WTC11 (cell line): ENCODE results near the gene BEND5. TPM values are rescaled to one million over a fixed set of nuclear protein-coding genes. Genes with fewer than 3 reads are reported as not detected.

Source experiments
- ATAC-seq: fragments of 200-7000 bp; cut with Tn5 transposase; 2 replicates; pipeline ENCODE4 v1.10.0; 2021; ENCODE audit warnings: mild to moderate bottlenecking, moderate library complexity
- CTCF ChIA-PET: fragments of 300-600 bp; sonication (Branson Sonifier 250); formaldehyde crosslinking; loops from one replicate; lab custom pipeline; 2021; ENCODE audit warnings: antibody characterized with exemption; lab: Charles Lee
- POLR2A ChIA-PET: fragments of 350-600 bp; sonication (Branson Sonifier 250); formaldehyde crosslinking; loops from one replicate; lab custom pipeline; 2021; ENCODE audit warnings: antibody characterized with exemption; lab: Charles Lee
- DNase-seq: peaks from one replicate; pipeline ENCODE4 v3.0.0; 2021; ENCODE audit warnings: low spot score
- H3K27ac Mint-ChIP-seq: 2 replicates; pipeline ENCODE4 v1.8.0; 2021; ENCODE audit warnings: mixed read lengths
- H3K27me3 Mint-ChIP-seq: 2 replicates; pipeline ENCODE4 v1.8.0; 2021; ENCODE audit warnings: low read depth, mild to moderate bottlenecking, moderate library complexity, mixed read lengths
- H3K36me3 Mint-ChIP-seq: 2 replicates; pipeline ENCODE4 v1.8.0; 2021; ENCODE audit warnings: mixed read lengths
- H3K4me1 Mint-ChIP-seq: 2 replicates; pipeline ENCODE4 v1.8.0; 2022; ENCODE audit warnings: mixed read lengths
- H3K4me3 Mint-ChIP-seq: 2 replicates; pipeline ENCODE4 v1.8.0; 2021; ENCODE audit warnings: mild to moderate bottlenecking, moderate library complexity, mixed read lengths
- H3K9me3 Mint-ChIP-seq: 2 replicates; pipeline ENCODE4 v1.8.0; 2021; ENCODE audit warnings: mixed read lengths
- AFF4 ChIP-seq: sonication (generic); formaldehyde crosslinking; IDR thresholded peaks from 2 replicates; pipeline ENCODE4 v1.8.1; 2023; ENCODE audit warnings: mild to moderate bottlenecking, missing genetic modification reagents, borderline replicate concordance
- ATF6 ChIP-seq: sonication (generic); formaldehyde crosslinking; IDR thresholded peaks from 2 replicates; pipeline ENCODE4 v1.8.1; 2023; ENCODE audit warnings: mild to moderate bottlenecking, missing genetic modification reagents
- CREB1 ChIP-seq: sonication (generic); formaldehyde crosslinking; IDR thresholded peaks from 2 replicates; pipeline ENCODE4 v1.8.0; 2023; ENCODE audit warnings: mild to moderate bottlenecking, missing genetic modification reagents
- E2F1 ChIP-seq: sonication (generic); formaldehyde crosslinking; IDR thresholded peaks from 2 replicates; pipeline ENCODE4 v1.8.0; 2022; ENCODE audit warnings: mild to moderate bottlenecking, missing genetic modification reagents
- ERG ChIP-seq: fragments of 250-450 bp; sonication (Bioruptor Pico); IDR thresholded peaks from 2 replicates; pipeline ENCODE4 v1.8.0; 2021; ENCODE audit warnings: mild to moderate bottlenecking
- HMGXB4 ChIP-seq: sonication (generic); formaldehyde crosslinking; IDR thresholded peaks from 2 replicates; pipeline ENCODE4 v1.8.1; 2023; ENCODE audit warnings: mild to moderate bottlenecking, moderate library complexity, missing genetic modification reagents
- IRF1 ChIP-seq: sonication (generic); formaldehyde crosslinking; IDR thresholded peaks from 2 replicates; pipeline ENCODE4 v1.8.0; 2023; ENCODE audit warnings: missing genetic modification reagents
- IRF2 ChIP-seq: sonication (generic); formaldehyde crosslinking; IDR thresholded peaks from 2 replicates; pipeline ENCODE4 v1.8.0; 2022; ENCODE audit warnings: low read depth, missing genetic modification reagents, borderline replicate concordance
- MLX ChIP-seq: sonication (generic); formaldehyde crosslinking; IDR thresholded peaks from 2 replicates; pipeline ENCODE4 v1.8.1; 2023; ENCODE audit warnings: mild to moderate bottlenecking, missing genetic modification reagents, moderate library complexity
- MYBL2 ChIP-seq: sonication (generic); formaldehyde crosslinking; IDR thresholded peaks from 2 replicates; pipeline ENCODE4 v1.8.1; 2023; ENCODE audit warnings: mild to moderate bottlenecking, moderate library complexity, missing genetic modification reagents
- NR3C1 ChIP-seq: sonication (generic); formaldehyde crosslinking; conservative IDR thresholded peaks from 2 replicates; pipeline ENCODE4 v1.8.1; 2023; ENCODE audit warnings: low read depth, mild to moderate bottlenecking, missing genetic modification reagents
- OVOL2 ChIP-seq: fragments of 250-450 bp; sonication (Bioruptor Pico); IDR thresholded peaks from 2 replicates; pipeline ENCODE4 v1.9.0; 2021; ENCODE audit warnings: mild to moderate bottlenecking, borderline replicate concordance
- PRRX2 ChIP-seq: fragments of 250-450 bp; sonication (Bioruptor Pico); IDR thresholded peaks from 2 replicates; pipeline ENCODE4 v1.8.0; 2021; ENCODE audit warnings: mild to moderate bottlenecking
- RELA ChIP-seq: sonication (generic); formaldehyde crosslinking; IDR thresholded peaks from 2 replicates; pipeline ENCODE4 v1.8.1; 2022; ENCODE audit warnings: missing genetic modification reagents, mild to moderate bottlenecking, borderline replicate concordance
- SP1 ChIP-seq: sonication (generic); formaldehyde crosslinking; conservative IDR thresholded peaks from 2 replicates; pipeline ENCODE4 v1.8.1; 2022; ENCODE audit warnings: missing genetic modification reagents
- TEAD1 ChIP-seq: sonication (generic); formaldehyde crosslinking; IDR thresholded peaks from 2 replicates; pipeline ENCODE4 v1.8.0; 2022; ENCODE audit warnings: mild to moderate bottlenecking, missing genetic modification reagents
- TEAD4 ChIP-seq: sonication (generic); formaldehyde crosslinking; IDR thresholded peaks from 2 replicates; pipeline ENCODE4 v1.8.0; 2022; ENCODE audit warnings: mild to moderate bottlenecking, missing genetic modification reagents
- ZNF263 ChIP-seq: sonication (generic); formaldehyde crosslinking; IDR thresholded peaks from 2 replicates; pipeline ENCODE4 v1.8.1; 2022; ENCODE audit warnings: low read depth, mild to moderate bottlenecking, moderate library complexity, missing genetic modification reagents
- ZNF425 ChIP-seq: fragments of 250-450 bp; sonication (Bioruptor Pico); conservative IDR thresholded peaks from 2 replicates; pipeline ENCODE4 v1.9.0; 2021; ENCODE audit warnings: mild to moderate bottlenecking
- total RNA-seq: library from RNA; stranded (reverse); gene quantifications from 3 replicates; pipeline ENCODE4 v1.2.3, GENCODE V29; 2021

BEND5 gene
- total RNA-seq, 1 experiment from 2014 or later = 4.9 TPM

- no peak for ATAC-seq
- H3K27ac Mint-ChIP-seq = no peak overlapping the region
- H3K4me3 Mint-ChIP-seq = no peak overlapping the region
These were observed 4.5 kb downstream of the BEND5 start for GRCh38 chr1:48772211-48772610.

GRCh38 chr1:48771561-48771960 lies 5.1 kb downstream of the BEND5 start:
- ATAC-seq (no peak), DNase-seq (no peak)
- CTCF ChIA-PET = no interaction called here
- H3K4me3 Mint-ChIP-seq = no peak overlapping the region
- POLR2A ChIA-PET = no interaction called here
- H3K9me3 Mint-ChIP-seq = no peaks in the 10 kb centered on the region
- TF ChIP-seq HMGXB4 = no peak
- no peak for TF ChIP-seq TEAD1 (CRISPR knock-in tag)
- TF ChIP-seq RELA (CRISPR knock-in tag) = no peak
- TF ChIP-seq IRF2 = no peak
- no peak for TF ChIP-seq AFF4 (CRISPR knock-in tag)
- no peak for TF ChIP-seq ZNF425 (CRISPR knock-in tag)
- H3K36me3 Mint-ChIP-seq = no peaks in the 10 kb centered on the region
- H3K27ac Mint-ChIP-seq = no peak overlapping the region
- H3K4me1 Mint-ChIP-seq = peaks cover 10% of the 10 kb centered on the region; the same call in 1 of the 2 replicates
- no peaks in the 10 kb centered on the region for H3K27me3 Mint-ChIP-seq

More at GRCh38 chr1:48772211-48772610, 4.5 kb downstream of the BEND5 start:
- ChIA-PET CTCF (no interaction called here), POLR2A (no interaction called here)
- H3K9me3 Mint-ChIP-seq = no peaks in the 10 kb centered on the region
- TF ChIP-seq MYBL2 (CRISPR knock-in tag) (no peak), ATF6 (no peak), OVOL2 (CRISPR knock-in tag) (no peak), TEAD4 (no peak), SP1 (CRISPR knock-in tag) (no peak), IRF1 (CRISPR knock-in tag) (no peak), CREB1 (CRISPR knock-in tag) (no peak), E2F1 (CRISPR knock-in tag) (no peak), ERG (no peak), MLX (no peak), PRRX2 (CRISPR knock-in tag) (no peak), ZNF263 (CRISPR knock-in tag) (no peak), NR3C1 (CRISPR knock-in tag) (no peak)
- no peak for DNase-seq
- no peaks in the 10 kb centered on the region for H3K27me3 Mint-ChIP-seq
- peaks cover 10% of the 10 kb centered on the region; the same call in 1 of the 2 replicates for H3K4me1 Mint-ChIP-seq
- H3K36me3 Mint-ChIP-seq = no peaks in the 10 kb centered on the region
